ENCODE measurements around the gene TBL3. TPM values are rescaled to one million over a fixed set of nuclear protein-coding genes. Genes with fewer than 3 reads are reported as not detected.
A peak's percentile ranks its signal among the peaks of the same experiment; 100 is the strongest.

The TBL3 gene
- polyA plus RNA-seq, 12 donors = 16.7 to 31.5 (median 21.7) TPM; not detected in 1

GRCh38 chr16:1980030-1980769 is 8.3 kb downstream of the TBL3 start:
- no peak for DNase-seq

- no peak for DNase-seq
These were observed 8.9 kb downstream of the TBL3 start for GRCh38 chr16:1980770-1981087.

- DNase-seq = no peak
These were observed 9.6 kb downstream of the TBL3 start, which contains the start of gene NOXO1 for GRCh38 chr16:1981398-1981836. NOXO1 (minus strand) TSS chr16:1981469; CDS start chr16:1981179, 290 bp downstream.

- DNase-seq = no peak
These were observed 10.2 kb downstream of the TBL3 start for GRCh38 chr16:1982013-1982433.

- no peak for DNase-seq
These were observed 11.2 kb downstream of the TBL3 start for GRCh38 chr16:1982991-1983543.

- peak; percentile 91 for DNase-seq
These were observed 11.9 kb downstream of the TBL3 start, which contains the start of gene GFER for GRCh38 chr16:1983544-1984346. GFER (plus strand) TSS chr16:1984193; CDS start chr16:1984219, 26 bp downstream.

- DNase-seq = no peak
These were observed 12.7 kb downstream of the TBL3 start for GRCh38 chr16:1984347-1985225.

- DNase-seq = no peak
These were observed 13.8 kb downstream of the TBL3 start for GRCh38 chr16:1985466-1986150.

GRCh38 chr16:1987198-1987597 is 15.3 kb downstream of the TBL3 start:
- no peak for DNase-seq

GRCh38 chr16:1989209-1990100 is 17.6 kb downstream of the TBL3 start, which contains the start of gene SYNGR3:
SYNGR3 (plus strand) TSS chr16:1989970; CDS start chr16:1990103, 133 bp downstream.
- DNase-seq = no peak

GRCh38 chr16:1990101-1990350 is 18.2 kb downstream of the TBL3 start:
- no peak for DNase-seq

GRCh38 chr16:1990351-1991134 is 18.7 kb downstream of the TBL3 start:
- no peak for DNase-seq

- DNase-seq = no peak
These were observed 19.3 kb downstream of the TBL3 start for GRCh38 chr16:1991135-1991551.

GRCh38 chr16:1991588-1991947 is 19.7 kb downstream of the TBL3 start:
- no peak for DNase-seq

GRCh38 chr16:1991948-1992703 is 20.3 kb downstream of the TBL3 start:
- DNase-seq = peak; percentile 84

- DNase-seq = no peak
These were observed 21.0 kb downstream of the TBL3 start for GRCh38 chr16:1992704-1993317.

- no peak for DNase-seq
These were observed 21.9 kb downstream of the TBL3 start for GRCh38 chr16:1993731-1994131.
